Placental epithelial cell (primary cell): ENCODE measurements around the gene ZNF654. TPM values are rescaled to one million over a fixed set of nuclear protein-coding genes. Genes with fewer than 3 reads are reported as not detected.

Source experiments
- total RNA-seq: library from RNA; depleted of rRNA; stranded (reverse); fragments of >200 nt; gene quantifications from 2 replicates; pipeline ENCODE4 v1.2.3, GENCODE V29; 2012

Gene ZNF654
- 21.2 and 24.0 TPM in 2 replicates for total RNA-seq

GRCh38 chr3:88058581-88059379 lies at the start of gene ZNF654, which contains the start of gene CGGBP1:
Gene ZNF654 (plus strand): TSS chr3:88059255. CDS start chr3:88059320, 65 bp downstream.
Gene CGGBP1 (minus strand): TSS chr3:88059005. CDS start chr3:88055976, 3,029 bp downstream.

GRCh38 chr3:88149509-88150362 lies 90.7 kb downstream of the ZNF654 start, which contains the start of gene C3orf38:
Gene C3orf38 (plus strand): TSS chr3:88149959. CDS start chr3:88150053, 94 bp downstream.

Other genes starting within 250 kb of the ZNF654 start
- 55.4 and 67.3 TPM in 2 replicates for gene CGGBP1, start 250 bp upstream of the ZNF654 start, total RNA-seq
- gene C3orf38, start 90.7 kb downstream of the ZNF654 start, total RNA-seq: 27.5 and 38.2 TPM in 2 replicates